OCI-LY3 (cell line): Measurements from ENCODE around the gene SIGLEC12.

ENCODE experiments used
- EZH2phosphoT487 ChIP-seq: fragments of 200-600 bp; shearing (Covaris generic); IDR thresholded peaks from 2 replicates; pipeline ENCODE4 v1.6.1; 2018; ENCODE audit warnings: antibody characterized with exemption, mixed run types, low read depth
- TF ChIP-seq, protein P1 (sequence below): fragments of 200-600, 300-600 bp; sonication (generic); IDR thresholded peaks from 2 replicates; pipeline ENCODE4 v1.5.1; 2014; ENCODE audit warnings: antibody characterized with exemption, low read length, low read depth

DNA sequence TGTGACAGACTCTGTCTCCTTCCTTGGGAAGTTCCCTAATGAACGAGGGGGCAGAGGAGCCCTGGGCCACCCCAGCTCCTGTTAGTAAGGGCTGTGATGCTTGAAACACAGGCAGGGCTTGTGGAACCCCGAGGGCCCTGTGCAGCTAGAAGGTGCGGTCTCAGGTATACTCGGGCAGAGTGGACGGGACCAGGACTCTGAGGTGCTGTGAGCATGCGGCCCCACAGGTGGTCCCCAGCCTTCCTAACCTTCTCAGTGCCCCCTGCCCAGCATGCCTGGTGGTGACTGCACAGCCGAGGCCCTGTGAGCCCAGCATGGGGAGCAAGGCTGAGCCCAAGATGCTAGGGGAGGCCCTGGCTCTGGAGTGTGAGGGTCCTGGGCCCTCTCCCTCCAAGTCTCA, 39.3 kb downstream of the SIGLEC12 start:
- TF ChIP-seq, protein P1, sequence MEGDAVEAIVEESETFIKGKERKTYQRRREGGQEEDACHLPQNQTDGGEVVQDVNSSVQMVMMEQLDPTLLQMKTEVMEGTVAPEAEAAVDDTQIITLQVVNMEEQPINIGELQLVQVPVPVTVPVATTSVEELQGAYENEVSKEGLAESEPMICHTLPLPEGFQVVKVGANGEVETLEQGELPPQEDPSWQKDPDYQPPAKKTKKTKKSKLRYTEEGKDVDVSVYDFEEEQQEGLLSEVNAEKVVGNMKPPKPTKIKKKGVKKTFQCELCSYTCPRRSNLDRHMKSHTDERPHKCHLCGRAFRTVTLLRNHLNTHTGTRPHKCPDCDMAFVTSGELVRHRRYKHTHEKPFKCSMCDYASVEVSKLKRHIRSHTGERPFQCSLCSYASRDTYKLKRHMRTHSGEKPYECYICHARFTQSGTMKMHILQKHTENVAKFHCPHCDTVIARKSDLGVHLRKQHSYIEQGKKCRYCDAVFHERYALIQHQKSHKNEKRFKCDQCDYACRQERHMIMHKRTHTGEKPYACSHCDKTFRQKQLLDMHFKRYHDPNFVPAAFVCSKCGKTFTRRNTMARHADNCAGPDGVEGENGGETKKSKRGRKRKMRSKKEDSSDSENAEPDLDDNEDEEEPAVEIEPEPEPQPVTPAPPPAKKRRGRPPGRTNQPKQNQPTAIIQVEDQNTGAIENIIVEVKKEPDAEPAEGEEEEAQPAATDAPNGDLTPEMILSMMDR: no peak
- no peak for TF ChIP-seq EZH2phosphoT487
